Measurements from ENCODE around the gene STEAP2.

DNA sequence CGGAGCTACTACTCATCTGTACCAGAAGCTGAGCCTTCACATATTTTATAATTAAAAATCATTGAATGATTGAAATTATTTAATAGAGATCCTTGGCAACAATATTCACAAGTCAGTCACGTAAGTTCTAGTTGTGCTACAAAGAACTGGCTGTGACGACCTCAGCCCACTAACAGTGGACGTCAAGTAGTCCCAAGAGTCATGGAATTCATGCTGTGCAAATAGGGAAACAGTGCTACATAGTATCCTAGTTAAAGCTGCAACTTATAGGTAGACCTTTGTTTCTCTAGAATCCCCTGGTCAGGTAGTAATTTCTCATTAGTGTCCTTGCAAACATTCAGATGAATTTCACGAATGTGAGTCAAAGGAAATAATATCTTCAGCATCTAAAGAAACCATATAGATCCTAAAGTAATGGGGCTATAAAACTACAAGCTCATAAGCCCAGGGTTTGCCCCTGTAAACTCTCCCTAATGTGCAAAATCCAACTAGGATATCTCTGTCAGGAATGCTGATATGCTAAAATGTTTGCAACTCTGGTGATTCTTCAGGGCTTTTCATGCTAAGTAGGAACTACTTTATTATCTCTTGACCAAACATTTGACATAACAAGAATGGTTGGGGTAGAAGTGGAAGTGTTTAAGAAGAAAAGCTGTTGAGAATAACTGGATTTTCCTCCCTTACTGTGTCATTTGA lies 64.6 kb downstream of the STEAP2 start:
- TF ChIP-seq, protein P1, sequence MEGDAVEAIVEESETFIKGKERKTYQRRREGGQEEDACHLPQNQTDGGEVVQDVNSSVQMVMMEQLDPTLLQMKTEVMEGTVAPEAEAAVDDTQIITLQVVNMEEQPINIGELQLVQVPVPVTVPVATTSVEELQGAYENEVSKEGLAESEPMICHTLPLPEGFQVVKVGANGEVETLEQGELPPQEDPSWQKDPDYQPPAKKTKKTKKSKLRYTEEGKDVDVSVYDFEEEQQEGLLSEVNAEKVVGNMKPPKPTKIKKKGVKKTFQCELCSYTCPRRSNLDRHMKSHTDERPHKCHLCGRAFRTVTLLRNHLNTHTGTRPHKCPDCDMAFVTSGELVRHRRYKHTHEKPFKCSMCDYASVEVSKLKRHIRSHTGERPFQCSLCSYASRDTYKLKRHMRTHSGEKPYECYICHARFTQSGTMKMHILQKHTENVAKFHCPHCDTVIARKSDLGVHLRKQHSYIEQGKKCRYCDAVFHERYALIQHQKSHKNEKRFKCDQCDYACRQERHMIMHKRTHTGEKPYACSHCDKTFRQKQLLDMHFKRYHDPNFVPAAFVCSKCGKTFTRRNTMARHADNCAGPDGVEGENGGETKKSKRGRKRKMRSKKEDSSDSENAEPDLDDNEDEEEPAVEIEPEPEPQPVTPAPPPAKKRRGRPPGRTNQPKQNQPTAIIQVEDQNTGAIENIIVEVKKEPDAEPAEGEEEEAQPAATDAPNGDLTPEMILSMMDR (conservative IDR thresholded peaks at IDR 0.05) = no peak
- TF ChIP-seq EZH2 (IDR thresholded peaks at IDR 0.05; ENCODE audit: low read depth) = no peak

Data from PC-9 (cell line).